Activated B cell treated with CpG ODN at 0.5 μM for 24 hours (primary cell): ENCODE results near the gene ERP29. TPM values are rescaled to one million over a fixed set of nuclear protein-coding genes. Genes with fewer than 3 reads are reported as not detected.

Experiments used
- ATAC-seq: fragments of 200-7000 bp; cut with Tn5 transposase; one replicate; pipeline ENCODE4 v1.10.0; 2021; ENCODE audit warnings: low read depth, mild to moderate bottlenecking, moderate library complexity
- CTCF ChIA-PET: fragments of 350-600 bp; sonication (Branson Sonifier 250); formaldehyde crosslinking; loops from one replicate; lab custom pipeline; 2021; ENCODE audit warnings: antibody characterized with exemption; lab: Charles Lee
- POLR2A ChIA-PET: fragments of 350-600 bp; sonication (Branson Sonifier 250); formaldehyde crosslinking; loops from one replicate; lab custom pipeline; 2021; ENCODE audit warnings: antibody characterized with exemption; lab: Charles Lee
- DNase-seq: peaks from one replicate; pipeline ENCODE4 v3.0.0; 2022
- H3K27ac Mint-ChIP-seq: one replicate; pipeline ENCODE4 v1.8.0; 2020; ENCODE audit warnings: mixed read lengths
- H3K27me3 Mint-ChIP-seq: one replicate; pipeline ENCODE4 v1.8.0; 2021; ENCODE audit warnings: mixed read lengths
- H3K36me3 Mint-ChIP-seq: one replicate; pipeline ENCODE4 v1.8.0; 2021; ENCODE audit warnings: low read depth, mixed read lengths
- H3K4me1 Mint-ChIP-seq: one replicate; pipeline ENCODE4 v1.8.0; 2021; ENCODE audit warnings: mixed read lengths
- H3K4me3 Mint-ChIP-seq: one replicate; pipeline ENCODE4 v1.8.0; 2020; ENCODE audit warnings: mild to moderate bottlenecking, mixed read lengths
- H3K9me3 Mint-ChIP-seq: one replicate; pipeline ENCODE4 v1.8.0; 2020; ENCODE audit warnings: mixed read lengths
- intact Hi-C: fragments of 100-400 bp; cut with micrococcal nuclease; formaldehyde crosslinking; loops from one replicate; pipeline ENCODE4 v1.15.1; 2024
- total RNA-seq: library from RNA; stranded (reverse); gene quantifications from 2 replicates; pipeline ENCODE4 v1.2.3, GENCODE V29; 2022
- TF ChIP-seq, protein P1 (sequence below): fragments of 200-600 bp; IDR thresholded peaks from one replicate; pipeline ENCODE4 v1.8.0; 2022; ENCODE audit warnings: antibody characterized with exemption, mild to moderate bottlenecking

The ERP29 gene
- total RNA-seq, 1 donor from 2014 or later: 133 TPM

- no peak overlapping the region for H3K4me3 Mint-ChIP-seq
- no peak overlapping the region for H3K27ac Mint-ChIP-seq
- no peaks in the 10 kb centered on the region for H3K4me1 Mint-ChIP-seq
- intact Hi-C loops: no loop called here
- ChIA-PET POLR2A (interaction anchor here (1.2 kb wide), 1 partner anchor 38 kb away, joined by 3 read pairs; no protein-coding TSS in a partner anchor), CTCF (no interaction called here)
- H3K9me3 Mint-ChIP-seq: no peaks in the 10 kb centered on the region
- no peaks in the 10 kb centered on the region for H3K27me3 Mint-ChIP-seq
- TF ChIP-seq, protein P1, sequence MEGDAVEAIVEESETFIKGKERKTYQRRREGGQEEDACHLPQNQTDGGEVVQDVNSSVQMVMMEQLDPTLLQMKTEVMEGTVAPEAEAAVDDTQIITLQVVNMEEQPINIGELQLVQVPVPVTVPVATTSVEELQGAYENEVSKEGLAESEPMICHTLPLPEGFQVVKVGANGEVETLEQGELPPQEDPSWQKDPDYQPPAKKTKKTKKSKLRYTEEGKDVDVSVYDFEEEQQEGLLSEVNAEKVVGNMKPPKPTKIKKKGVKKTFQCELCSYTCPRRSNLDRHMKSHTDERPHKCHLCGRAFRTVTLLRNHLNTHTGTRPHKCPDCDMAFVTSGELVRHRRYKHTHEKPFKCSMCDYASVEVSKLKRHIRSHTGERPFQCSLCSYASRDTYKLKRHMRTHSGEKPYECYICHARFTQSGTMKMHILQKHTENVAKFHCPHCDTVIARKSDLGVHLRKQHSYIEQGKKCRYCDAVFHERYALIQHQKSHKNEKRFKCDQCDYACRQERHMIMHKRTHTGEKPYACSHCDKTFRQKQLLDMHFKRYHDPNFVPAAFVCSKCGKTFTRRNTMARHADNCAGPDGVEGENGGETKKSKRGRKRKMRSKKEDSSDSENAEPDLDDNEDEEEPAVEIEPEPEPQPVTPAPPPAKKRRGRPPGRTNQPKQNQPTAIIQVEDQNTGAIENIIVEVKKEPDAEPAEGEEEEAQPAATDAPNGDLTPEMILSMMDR: no peak
- no peak for ATAC-seq
- no peak for DNase-seq
- peaks cover 10% of the 10 kb centered on the region for H3K36me3 Mint-ChIP-seq
Observed at GRCh38 chr12:111976291-111976690, 36.9 kb upstream of the ERP29 start.

DNA sequence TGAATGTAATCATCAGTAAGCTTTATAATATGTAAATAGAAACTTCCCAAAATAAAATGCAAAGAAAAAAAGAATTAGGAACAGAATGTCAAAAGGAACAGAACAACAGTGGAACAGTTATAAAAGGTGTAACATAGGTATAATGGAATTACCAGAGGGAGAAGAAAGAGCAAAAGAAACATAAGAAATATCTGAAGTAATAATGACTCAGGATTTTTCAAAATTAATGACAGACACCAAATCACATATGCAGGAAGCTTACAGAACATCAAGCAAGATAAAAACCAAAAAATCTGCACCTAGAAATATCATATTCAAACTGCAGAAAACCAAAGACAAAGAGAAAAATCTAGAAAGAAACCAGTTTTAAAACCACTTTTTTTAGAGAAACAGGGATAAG, 36.4 kb upstream of the ERP29 start:
- ATAC-seq (no peak), DNase-seq (no peak)
- intact Hi-C loops: no loop called here
- no peaks in the 10 kb centered on the region for H3K4me1 Mint-ChIP-seq
- H3K4me3 Mint-ChIP-seq: no peak overlapping the region
- peaks cover 12% of the 10 kb centered on the region for H3K36me3 Mint-ChIP-seq
- CTCF ChIA-PET: no interaction called here
- no peaks in the 10 kb centered on the region for H3K9me3 Mint-ChIP-seq
- POLR2A ChIA-PET: interaction anchor here (1.2 kb wide), 1 partner anchor 37 kb away, joined by 3 read pairs; no protein-coding TSS in a partner anchor
- no peak overlapping the region for H3K27ac Mint-ChIP-seq
- no peaks in the 10 kb centered on the region for H3K27me3 Mint-ChIP-seq
- TF ChIP-seq, protein P1: no peak

- Mint-ChIP-seq H3K27me3 (no peaks in the 10 kb centered on the region), H3K9me3 (no peaks in the 10 kb centered on the region), H3K4me3 (no peak overlapping the region), H3K36me3 (peaks cover 8% of the 10 kb centered on the region), H3K4me1 (no peaks in the 10 kb centered on the region), H3K27ac (no peak overlapping the region)
- ChIA-PET CTCF (no interaction called here), POLR2A (no interaction called here)
- no peak for ATAC-seq
- DNase-seq: no peak
- TF ChIP-seq, protein P1: no peak
- intact Hi-C loops: no loop called here
Observed at GRCh38 chr12:111978545-111978944, 34.7 kb upstream of the ERP29 start.

DNA sequence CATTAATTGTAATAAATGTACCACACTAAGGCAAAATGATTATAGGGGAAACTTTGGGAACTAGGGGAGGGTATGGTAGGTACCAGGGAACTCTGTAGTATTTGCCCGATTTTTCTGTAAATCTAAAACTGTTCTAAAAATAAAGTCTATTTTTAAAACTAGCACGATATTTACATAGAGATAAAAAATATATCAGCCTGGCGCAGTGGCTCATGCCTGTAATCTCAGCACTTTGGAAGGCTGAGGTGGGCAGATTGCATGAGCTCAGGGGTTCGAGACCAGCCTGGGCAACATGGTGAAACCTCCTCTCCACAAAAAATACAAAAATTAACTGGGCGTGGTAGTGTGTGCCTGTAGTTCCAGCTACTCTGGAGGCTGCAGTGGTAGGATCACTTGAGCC, 32.6 kb upstream of the ERP29 start:
- DNase-seq (no peak), ATAC-seq (no peak)
- ChIA-PET POLR2A (no interaction called here), CTCF (no interaction called here)
- no peak overlapping the region for H3K4me3 Mint-ChIP-seq
- H3K9me3 Mint-ChIP-seq: no peaks in the 10 kb centered on the region
- TF ChIP-seq, protein P1: no peak
- intact Hi-C loops: no loop called here
- H3K27me3 Mint-ChIP-seq: no peaks in the 10 kb centered on the region
- no peak overlapping the region for H3K27ac Mint-ChIP-seq
- no peaks in the 10 kb centered on the region for H3K4me1 Mint-ChIP-seq
- peaks cover 8% of the 10 kb centered on the region for H3K36me3 Mint-ChIP-seq

DNA sequence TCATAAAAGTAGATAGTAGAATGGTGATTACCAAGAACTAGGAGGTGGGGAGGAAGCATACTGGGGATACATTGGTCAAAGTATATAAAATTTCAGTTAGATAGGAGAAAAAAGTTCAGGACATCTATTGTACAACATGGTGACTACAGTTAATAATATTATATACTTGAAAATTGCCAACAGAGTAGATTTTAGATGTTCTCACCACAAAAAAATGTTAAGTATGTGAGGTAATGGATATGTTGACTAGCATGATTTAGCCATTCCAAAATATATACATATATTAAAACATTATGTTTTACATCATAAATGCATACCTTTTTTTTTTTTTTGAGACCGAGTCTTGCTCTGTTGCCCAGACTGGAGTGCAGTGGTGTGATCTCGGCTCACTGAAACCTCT, 31.2 kb upstream of the ERP29 start:
- ATAC-seq: no peak
- H3K27ac Mint-ChIP-seq: no peak overlapping the region
- no peaks in the 10 kb centered on the region for H3K4me1 Mint-ChIP-seq
- no peaks in the 10 kb centered on the region for H3K27me3 Mint-ChIP-seq
- TF ChIP-seq, protein P1: no peak
- POLR2A ChIA-PET: no interaction called here
- H3K9me3 Mint-ChIP-seq: no peaks in the 10 kb centered on the region
- no peak for DNase-seq
- H3K4me3 Mint-ChIP-seq: no peak overlapping the region
- peaks cover 8% of the 10 kb centered on the region for H3K36me3 Mint-ChIP-seq
- intact Hi-C loops: no loop called here
- CTCF ChIA-PET: no interaction called here
